GM12892 (cell line): ENCODE results near the gene BSND.

ENCODE experiments used
- POLR2A ChIP-seq: IDR thresholded peaks from 2 replicates; pipeline ENCODE4 v1.6.1; 2011; ENCODE audit warnings: low read depth, low read length, control low read depth
- POLR2AphosphoS5 ChIP-seq: IDR thresholded peaks from 2 replicates; pipeline ENCODE4 v1.6.1; 2011; ENCODE audit warnings: low read depth, low read length, control low read depth

DNA sequence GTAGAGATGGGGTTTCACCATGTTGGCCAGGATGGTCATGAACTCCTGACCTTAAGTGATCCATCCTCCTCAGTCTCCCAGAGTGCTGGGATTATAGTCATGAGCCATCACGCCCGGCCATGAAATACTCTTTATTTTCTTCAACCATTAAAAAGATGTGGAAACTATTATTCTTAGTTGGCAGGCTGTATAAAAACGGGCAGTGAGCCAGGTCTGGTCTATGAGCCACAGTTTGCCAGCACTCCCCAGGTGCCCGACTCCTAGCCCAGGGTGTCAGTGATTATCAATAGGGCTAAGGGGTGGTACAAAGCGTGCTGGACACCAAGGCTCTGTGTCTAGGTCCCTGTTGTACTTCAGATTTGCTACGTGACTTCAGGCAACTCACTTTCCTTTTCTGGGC lies 22.0 kb upstream of the BSND start:
- no peak for TF ChIP-seq POLR2A
- TF ChIP-seq POLR2AphosphoS5 = no peak
